Esophagus muscularis mucosa (tissue), 4 donors: ENCODE data around the gene RYR1. TPM values are rescaled to one million over a fixed set of nuclear protein-coding genes. Genes with fewer than 3 reads are reported as not detected.

ENCODE experiments used
- DNase-seq: peaks from one replicate; pipeline ENCODE4 v3.0.0-alpha.2; 2017; ENCODE audit errors: extremely low spot score
- H3K27ac ChIP-seq, 4 donors: fragments of 200-600 bp; sonication (generic); replicated peaks in 1 of 4; 1 replicate in 3 of 4; 2 replicates in 1 of 4; pipeline ENCODE4 v1.5.1; 2016 to 2019; ENCODE audit warnings: mild to moderate bottlenecking in 1 of 4
- H3K27me3 ChIP-seq, 4 donors: fragments of 200-600 bp; sonication (generic); one replicate each; pipeline versions ENCODE4 v1.5.1 to v1.6.0; 2016 to 2019
- H3K36me3 ChIP-seq, 4 donors: fragments of 200-600 bp; sonication (generic); one replicate each; pipeline ENCODE4 v1.5.1; 2016 to 2019
- H3K4me1 ChIP-seq, 4 donors: fragments of 200-600 bp; sonication (generic); one replicate each; pipeline ENCODE4 v1.5.1; 2016 to 2019
- H3K4me3 ChIP-seq, 4 donors: fragments of 200-600 bp; sonication (generic); 1 replicate in 2 of 4; 2 replicates in 2 of 4; pipeline ENCODE4 v1.5.1; 2016 to 2019; ENCODE audit warnings: mild to moderate bottlenecking in 4 of 4, moderate library complexity in 1 of 4
- H3K9me3 ChIP-seq, 4 donors: fragments of 200-600 bp; sonication (generic); 1 replicate in 3 of 4; 2 replicates in 1 of 4; pipeline ENCODE4 v1.5.1; 2016 to 2019
- CTCF ChIP-seq, 3 experiments: fragments of 200-600 bp in 2 of 3; fragments of 450-650 bp in 1 of 3; sonication (generic) in 2 of 3; IDR thresholded peaks; one replicate each; pipeline ENCODE4 v1.5.1; 2017 to 2019; ENCODE audit warnings: antibody characterized with exemption in 3 of 3, mild to moderate bottlenecking in 2 of 3, moderate library complexity in 1 of 3
- EP300 ChIP-seq: sonication (generic); formaldehyde crosslinking; IDR thresholded peaks from one replicate; pipeline ENCODE4 v1.6.1; 2017; ENCODE audit warnings: antibody characterized with exemption
- POLR2A ChIP-seq: fragments of 450-650 bp; IDR thresholded peaks from one replicate; pipeline ENCODE4 v1.6.1; 2017; ENCODE audit warnings: antibody characterized with exemption, moderate library complexity, mild to moderate bottlenecking, low read depth
- POLR2AphosphoS5 ChIP-seq, 2 donors: sonication (generic); formaldehyde crosslinking; IDR thresholded peaks; one replicate each; pipeline ENCODE4 v1.6.1; 2017; ENCODE audit warnings: antibody characterized with exemption in 2 of 2
- WGBS: methylation state at CpG from one replicate; pipeline ENCODE4 v1.1.5; 2018; 5-methylcytosine and 5-hydroxymethylcytosine counted together
- intact Hi-C: fragments of 100-400 bp; cut with DNase I; formaldehyde crosslinking; loops from one replicate; pipeline ENCODE4 v1.15.1; 2023
- total RNA-seq, 4 donors: library from RNA; depleted of rRNA; stranded (reverse); fragments of >200 nt; gene quantifications; one replicate each; pipeline versions ENCODE4 v1.1.0 to v1.2.1, GENCODE V29; 2016

Gene RYR1
- total RNA-seq, 4 donors from 2014 or later = 0.99 to 4.0 (median 2.7) TPM

GRCh38 chr19:38519988-38520387, 86.5 kb downstream of the RYR1 start:
- no peaks in the 10 kb centered on the region for H3K36me3 ChIP-seq
- H3K4me1 ChIP-seq = peaks cover 0 to 6% (median 4%) of the 10 kb centered on the region in 4 donors
- 92% methylated on average over 6 of the region's 6 CpGs for WGBS
- no peak overlapping the region for H3K27ac ChIP-seq
- TF ChIP-seq POLR2AphosphoS5 (IDR thresholded peaks at IDR 0.05) = no peak
- TF ChIP-seq POLR2A = no peak
- no peak for TF ChIP-seq CTCF (IDR thresholded peaks at IDR 0.05)
- TF ChIP-seq EP300 = no peak
- intact Hi-C loops = loop anchor here (5.0 to 10.0 kb wide), 2 partner anchors 115 to 118 kb away; partner anchors contain the start of gene FAM98C
- H3K27me3 ChIP-seq = peaks cover 0 to 5% (median 0%) of the 10 kb centered on the region in 4 donors
- no peaks in the 10 kb centered on the region for H3K9me3 ChIP-seq
- no peak for DNase-seq
- no peak overlapping the region for H3K4me3 ChIP-seq

- H3K4me1 ChIP-seq = no peaks in the 10 kb centered on the region
- intact Hi-C loops = no loop called here
- H3K36me3 ChIP-seq = no peaks in the 10 kb centered on the region
- WGBS = 98% methylated on average over 8 of the region's 15 CpGs
- DNase-seq = no peak
- H3K9me3 ChIP-seq = no peaks in the 10 kb centered on the region
- H3K27me3 ChIP-seq = peaks cover 0 to 21% (median 0%) of the 10 kb centered on the region in 4 donors
- no peak overlapping the region for H3K27ac ChIP-seq
- TF ChIP-seq CTCF (IDR thresholded peaks at IDR 0.05) (no peak), POLR2AphosphoS5 (IDR thresholded peaks at IDR 0.05) (no peak)
- no peak overlapping the region for H3K4me3 ChIP-seq
These were observed 89.4 kb downstream of the RYR1 start for GRCh38 chr19:38522915-38523314.

GRCh38 chr19:38523319-38523718, 89.8 kb downstream of the RYR1 start:
- H3K4me1 ChIP-seq = no peaks in the 10 kb centered on the region
- no peak overlapping the region for H3K27ac ChIP-seq
- WGBS = 89% methylated on average over 3 of the region's 3 CpGs
- DNase-seq = no peak
- no peak for TF ChIP-seq EP300
- TF ChIP-seq POLR2A = no peak
- no peak for TF ChIP-seq POLR2AphosphoS5 (IDR thresholded peaks at IDR 0.05)
- TF ChIP-seq CTCF (IDR thresholded peaks at IDR 0.05) = no peak
- intact Hi-C loops = no loop called here
- no peaks in the 10 kb centered on the region for H3K36me3 ChIP-seq
- no peaks in the 10 kb centered on the region for H3K9me3 ChIP-seq
- peaks cover 0 to 25% (median 0%) of the 10 kb centered on the region in 4 donors for H3K27me3 ChIP-seq
- no peak overlapping the region for H3K4me3 ChIP-seq

- H3K27me3 ChIP-seq = peaks cover 0 to 33% (median 0%) of the 10 kb centered on the region in 4 donors
- no peak overlapping the region for H3K4me3 ChIP-seq
- intact Hi-C loops = no loop called here
- no peaks in the 10 kb centered on the region for H3K4me1 ChIP-seq
- no peak for DNase-seq
- WGBS = 71% methylated on average over 4 of the region's 9 CpGs
- no peak overlapping the region for H3K27ac ChIP-seq
- no peaks in the 10 kb centered on the region for H3K36me3 ChIP-seq
- no peaks in the 10 kb centered on the region for H3K9me3 ChIP-seq
- TF ChIP-seq POLR2AphosphoS5 (IDR thresholded peaks at IDR 0.05) (no peak), EP300 (no peak), POLR2A (no peak), CTCF (IDR thresholded peaks at IDR 0.05) (no peak)
These were observed 90.9 kb downstream of the RYR1 start for GRCh38 chr19:38524369-38524768.

GRCh38 chr19:38524994-38525634, 91.6 kb downstream of the RYR1 start:
- 96% methylated on average over 20 of the region's 22 CpGs for WGBS
- no peak for TF ChIP-seq CTCF (IDR thresholded peaks at IDR 0.05)
- TF ChIP-seq POLR2AphosphoS5 (IDR thresholded peaks at IDR 0.05) = no peak
- no peak for TF ChIP-seq EP300
- TF ChIP-seq POLR2A = no peak
- intact Hi-C loops = no loop called here

More at GRCh38 chr19:38524994-38525634, 91.6 kb downstream of the RYR1 start:
- no peak for DNase-seq
- H3K4me1 ChIP-seq = no peaks in the 10 kb centered on the region
- no peaks in the 10 kb centered on the region for H3K36me3 ChIP-seq
- H3K9me3 ChIP-seq = no peaks in the 10 kb centered on the region
- H3K4me3 ChIP-seq = no peak overlapping the region
- H3K27me3 ChIP-seq = peaks cover 0 to 33% (median 0%) of the 10 kb centered on the region in 4 donors
- no peak overlapping the region for H3K27ac ChIP-seq
